Measurements from ENCODE around the gene MME.
"Not testable (repeated sequence)": the region's sequence is repeated elsewhere in the genome, so short reads cannot be mapped to it uniquely, and the experiment has no call there.

The MME gene

GRCh38 chr3:155194973-155195957, 115.1 kb downstream of the MME start:
- DNase-seq = no peak

DNA sequence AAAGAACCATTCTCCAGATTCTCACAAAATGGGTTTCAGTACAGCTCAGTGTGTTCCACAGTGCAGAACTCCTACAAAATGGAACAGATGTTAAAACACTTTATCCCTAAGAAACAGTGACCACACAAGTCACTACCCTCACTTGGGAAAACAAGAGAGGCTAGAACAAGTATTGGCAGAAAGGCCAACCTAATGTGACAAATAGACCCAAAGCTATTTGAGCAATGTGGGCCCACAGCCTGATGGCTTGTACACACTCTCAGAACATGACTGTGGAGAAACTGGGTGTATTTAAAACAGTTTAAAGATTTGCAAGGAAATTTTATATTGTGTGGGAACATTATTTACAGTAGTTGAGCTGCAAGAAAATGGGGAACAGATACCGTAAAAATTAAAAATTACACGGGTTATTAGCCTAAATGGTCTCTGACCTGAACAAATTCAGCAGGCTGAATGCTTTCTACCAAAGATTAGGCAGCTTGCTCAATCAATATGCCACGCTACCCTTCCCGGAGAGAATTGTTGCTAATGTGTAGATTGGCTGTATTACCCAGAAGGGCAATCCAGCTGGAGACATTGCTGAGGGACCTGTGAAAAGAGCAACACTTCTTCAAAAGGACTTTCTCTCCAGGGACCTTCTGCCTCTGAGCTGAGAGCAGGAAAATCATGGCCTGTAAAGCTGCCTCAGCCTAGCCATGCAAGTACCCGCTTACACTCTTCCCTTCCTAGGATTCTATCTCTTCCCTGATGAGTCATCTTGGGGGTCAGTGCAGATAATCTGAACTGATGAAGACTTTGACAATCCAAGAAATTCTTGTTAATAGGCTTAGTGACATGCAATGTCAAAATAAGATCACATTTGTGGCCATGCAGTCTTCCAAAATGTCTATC, 116.3 kb downstream of the MME start:
- no peak for DNase-seq

- DNase-seq = no peak
These were observed 117.7 kb downstream of the MME start for GRCh38 chr3:155197786-155198185.

- no peak for DNase-seq
These were observed 122.5 kb downstream of the MME start for GRCh38 chr3:155202626-155203025.

GRCh38 chr3:155204851-155205250, 124.7 kb downstream of the MME start:
- no peak for DNase-seq

GRCh38 chr3:155208183-155208800, 128.2 kb downstream of the MME start:
- DNase-seq = no peak

- no peak for DNase-seq
These were observed 130.6 kb downstream of the MME start for GRCh38 chr3:155210736-155211135.

GRCh38 chr3:155211266-155211665, 131.1 kb downstream of the MME start:
- DNase-seq = no peak

DNA sequence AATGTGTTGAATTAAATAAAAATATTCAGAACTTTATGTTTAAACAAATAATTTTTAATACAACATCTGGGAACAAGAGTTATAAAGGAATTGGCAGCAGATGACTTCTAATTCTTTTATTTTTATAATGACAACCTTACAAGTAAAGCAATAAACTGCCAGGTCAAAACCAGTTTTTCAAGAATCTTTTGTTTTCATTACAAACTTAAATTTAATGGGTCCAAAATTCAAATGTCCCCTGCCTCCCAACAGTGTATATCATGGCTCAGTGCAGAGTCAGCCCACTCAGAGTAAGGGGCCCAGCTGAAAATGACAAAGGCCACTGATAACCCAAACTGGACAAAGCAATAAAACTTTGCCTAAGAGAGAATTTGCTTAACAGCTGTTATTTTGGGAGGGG, 131.8 kb downstream of the MME start:
- DNase-seq = no peak

- not testable (repeated sequence) for DNase-seq
These were observed 135.9 kb downstream of the MME start for GRCh38 chr3:155216007-155216406.

DNA sequence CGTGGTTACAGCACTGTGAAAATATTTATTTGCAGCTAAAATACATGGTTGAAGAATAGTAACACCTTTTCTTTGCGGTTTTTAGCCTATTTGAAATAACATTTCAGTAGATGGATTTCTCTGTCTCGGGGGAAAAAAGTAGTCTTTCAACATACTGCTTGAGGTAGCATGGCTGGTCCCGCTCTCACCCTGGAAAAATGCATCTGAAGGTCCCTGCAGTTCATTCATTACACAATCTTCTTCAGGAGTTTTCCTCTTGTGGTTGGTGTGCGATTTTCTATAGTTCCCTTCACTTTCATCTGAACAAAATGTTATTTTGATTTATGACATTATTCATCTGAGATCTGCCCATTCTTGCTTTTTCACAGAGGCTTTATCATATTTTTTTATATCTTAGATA, 137.5 kb downstream of the MME start:
- no peak for DNase-seq

DNA sequence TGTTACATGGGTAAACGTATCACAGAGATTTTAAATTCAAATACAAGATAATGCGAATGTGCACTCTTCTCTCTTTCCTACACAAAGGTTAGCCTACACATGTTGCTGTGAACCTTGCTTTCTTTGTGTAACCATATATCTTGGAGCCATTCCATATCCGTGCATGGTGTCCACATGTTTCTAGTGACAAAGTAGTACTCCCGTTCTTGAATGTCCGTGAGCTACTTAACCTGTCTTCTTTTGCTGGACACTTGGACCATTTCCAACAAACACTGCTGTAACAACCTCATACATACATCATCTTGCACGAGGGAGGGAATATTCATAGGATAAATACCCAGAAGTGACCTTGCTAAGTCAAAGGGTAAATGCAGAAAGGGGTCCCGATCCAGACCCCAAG, 138.3 kb downstream of the MME start:
- DNase-seq = no peak

GRCh38 chr3:155219106-155219505, 139.0 kb downstream of the MME start:
- DNase-seq = no peak

DNA sequence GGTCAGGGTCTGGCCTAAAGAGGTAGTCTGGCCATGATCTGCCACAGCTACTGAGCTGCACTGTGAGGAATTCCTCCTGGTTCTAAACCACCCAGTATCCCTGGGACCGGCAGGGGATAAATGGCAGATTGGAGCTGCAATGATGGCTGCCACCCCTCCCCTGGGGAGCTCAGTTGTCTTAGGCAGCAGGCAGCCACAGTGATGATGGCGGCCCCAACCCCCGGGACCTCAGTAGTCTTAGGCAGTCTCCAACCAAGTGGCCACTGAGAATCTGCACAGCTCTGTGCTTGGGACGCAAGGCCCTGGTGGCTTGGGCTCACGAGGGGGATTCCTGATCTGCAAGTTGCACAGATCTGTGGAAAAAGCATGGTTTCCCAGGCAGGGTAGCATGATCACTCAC, 145.3 kb downstream of the MME start:
- DNase-seq = no peak

- DNase-seq = no peak
These were observed 147.0 kb downstream of the MME start for GRCh38 chr3:155227141-155227540.

GRCh38 chr3:155228676-155229075, 148.6 kb downstream of the MME start:
- no peak for DNase-seq

- DNase-seq = no peak
These were observed 149.0 kb downstream of the MME start for GRCh38 chr3:155229086-155229485.

GRCh38 chr3:155230382-155230781, 150.3 kb downstream of the MME start:
- DNase-seq = no peak

- DNase-seq = no peak
These were observed 151.7 kb downstream of the MME start for GRCh38 chr3:155231792-155232191.

- DNase-seq = no peak
These were observed 152.5 kb downstream of the MME start for GRCh38 chr3:155232605-155233004.

- no peak for DNase-seq
These were observed 153.1 kb downstream of the MME start for GRCh38 chr3:155233213-155233612.

Data from bone marrow (tissue), 2 donors.